K562 (cell line): ENCODE results near the gene PCDHGB2. TPM values are rescaled to one million over a fixed set of nuclear protein-coding genes. Genes with fewer than 3 reads are reported as not detected.

Source experiments
- CAMTA2 ChIP-seq: fragments of 250-450 bp; sonication (Bioruptor Pico); conservative IDR thresholded peaks from 2 replicates; pipeline ENCODE4 v1.5.1; 2022
- ETV1 ChIP-seq: fragments of 450-650 bp; conservative IDR thresholded peaks from 2 replicates; pipeline ENCODE4 v1.6.1; 2016; ENCODE audit warnings: missing genetic modification characterization, control low read depth, low read depth, missing compliant biosample characterization
- FOXK2 ChIP-seq, 2 experiments: fragments of 450-650 bp; IDR thresholded peaks in 1 of 2; conservative IDR thresholded peaks in 1 of 2; 2 replicates each; pipeline ENCODE4 v1.6.1; 2016; ENCODE audit warnings: low read depth in 2 of 2, mild to moderate bottlenecking in 1 of 2
- LEF1 ChIP-seq: fragments of 450-650 bp; IDR thresholded peaks from 2 replicates; pipeline ENCODE4 v1.6.1; 2016; ENCODE audit warnings: mild to moderate bottlenecking
- NFE2 ChIP-seq: IDR thresholded peaks from 2 replicates; pipeline ENCODE4 v1.6.1; 2014; ENCODE audit warnings: antibody characterized with exemption, low read depth
- RBFOX2 ChIP-seq: fragments of 200-400 bp; formaldehyde crosslinking; IDR thresholded peaks from 2 replicates; pipeline ENCODE4 v1.6.1; 2017; ENCODE audit warnings: low read depth, mild to moderate bottlenecking, low read length, moderate library complexity
- SMC3 ChIP-seq: conservative IDR thresholded peaks from 2 replicates; pipeline ENCODE4 v1.6.1; 2011; ENCODE audit warnings: low read depth, low read length, improper control_type of control experiment; ENCODE audit not compliant: insufficient read depth
- TOE1 ChIP-seq, 2 experiments: fragments of 450-650 bp in 1 of 2; sonication (generic) in 1 of 2; formaldehyde crosslinking in 1 of 2; IDR thresholded peaks; 2 replicates each; pipeline versions ENCODE4 v1.7.1 to v1.8.0; 2016 to 2022; ENCODE audit warnings: borderline replicate concordance in 2 of 2, mild to moderate bottlenecking in 2 of 2, antibody characterized with exemption in 1 of 2, inconsistent platforms in 1 of 2, low read depth in 1 of 2, missing genetic modification reagents in 1 of 2, moderate library complexity in 1 of 2
- polyA plus RNA-seq, 8 experiments: library from polyadenylated mRNA; depleted of rRNA in 4 of 8; stranded (reverse) in 5 of 8; unstranded in 3 of 8; fragments of >200 nt; fragmentation: Nextera tagmentation in 2 of 8; fragmentation: Illumina TruSeq in 1 of 8; extraction: Ambion mirVana in 2 of 8; extraction: Trizol in 1 of 8; gene quantifications; 2 replicates each; pipeline versions ENCODE4 v1.2.1 to v1.2.3, GENCODE V29; 2011 to 2014; ENCODE audit warnings: inconsistent platforms in 1 of 8, missing spikeins in 1 of 8
- total RNA-seq, 7 experiments: library from RNA; depleted of rRNA in 6 of 7; stranded (reverse); fragments of >200 nt in 6 of 7; fragmentation: Illumina TruSeq in 2 of 7; extraction: Trizol in 2 of 7; gene quantifications; 2 replicates each; pipeline versions ENCODE4 v1.2.1 to v1.2.3, GENCODE V29; 2011 to 2021; ENCODE audit warnings: low replicate concordance in 1 of 7
- TF ChIP-seq, protein P1 (sequence below), 2 experiments: fragments of 450-650 bp; formaldehyde crosslinking in 1 of 2; IDR thresholded peaks; 2 replicates each; pipeline versions ENCODE4 v1.4.0 to v1.6.1; 2014 to 2020; ENCODE audit warnings: mild to moderate bottlenecking in 2 of 2, borderline replicate concordance in 1 of 2, low read depth in 1 of 2

Gene PCDHGB2
- total and polyA plus RNA-seq, 9 of the 15 experiments (the other 6 are each of a cell fraction or from before 2014, with no cell fraction given): 0.06 to 0.54 (median 0.29) TPM; not detected in 1

- no peak for TF ChIP-seq CAMTA2 (CRISPR knock-in tag)
- TF ChIP-seq ETV1: peak; percentile 40; the same call in 1 of the 2 replicates
- 0 out of 2 replicates have a peak, but pooled peaks have one; percentile 33 for TF ChIP-seq RBFOX2
- 0 out of 2 replicates have a peak, but pooled peaks have one; percentile 35 for TF ChIP-seq TOE1 (IDR thresholded peaks at IDR 0.05; ENCODE audit: borderline replicate concordance)
- TF ChIP-seq TOE1 (CRISPR knock-in tag; IDR thresholded peaks at IDR 0.05; ENCODE audit: borderline replicate concordance, low read depth): no peak
- TF ChIP-seq SMC3: 0 out of 2 replicates have a peak, but pooled peaks have one; percentile 26
- TF ChIP-seq LEF1: no peak
- TF ChIP-seq FOXK2 (conservative IDR thresholded peaks at IDR 0.05 in 1 of 2, IDR thresholded peaks at IDR 0.05 in 1 of 2; ENCODE audit: low read depth in 2 of 2): 0 out of 4 replicates have a peak, but pooled peaks have one; percentile 38 to 53
- TF ChIP-seq, protein P1, sequence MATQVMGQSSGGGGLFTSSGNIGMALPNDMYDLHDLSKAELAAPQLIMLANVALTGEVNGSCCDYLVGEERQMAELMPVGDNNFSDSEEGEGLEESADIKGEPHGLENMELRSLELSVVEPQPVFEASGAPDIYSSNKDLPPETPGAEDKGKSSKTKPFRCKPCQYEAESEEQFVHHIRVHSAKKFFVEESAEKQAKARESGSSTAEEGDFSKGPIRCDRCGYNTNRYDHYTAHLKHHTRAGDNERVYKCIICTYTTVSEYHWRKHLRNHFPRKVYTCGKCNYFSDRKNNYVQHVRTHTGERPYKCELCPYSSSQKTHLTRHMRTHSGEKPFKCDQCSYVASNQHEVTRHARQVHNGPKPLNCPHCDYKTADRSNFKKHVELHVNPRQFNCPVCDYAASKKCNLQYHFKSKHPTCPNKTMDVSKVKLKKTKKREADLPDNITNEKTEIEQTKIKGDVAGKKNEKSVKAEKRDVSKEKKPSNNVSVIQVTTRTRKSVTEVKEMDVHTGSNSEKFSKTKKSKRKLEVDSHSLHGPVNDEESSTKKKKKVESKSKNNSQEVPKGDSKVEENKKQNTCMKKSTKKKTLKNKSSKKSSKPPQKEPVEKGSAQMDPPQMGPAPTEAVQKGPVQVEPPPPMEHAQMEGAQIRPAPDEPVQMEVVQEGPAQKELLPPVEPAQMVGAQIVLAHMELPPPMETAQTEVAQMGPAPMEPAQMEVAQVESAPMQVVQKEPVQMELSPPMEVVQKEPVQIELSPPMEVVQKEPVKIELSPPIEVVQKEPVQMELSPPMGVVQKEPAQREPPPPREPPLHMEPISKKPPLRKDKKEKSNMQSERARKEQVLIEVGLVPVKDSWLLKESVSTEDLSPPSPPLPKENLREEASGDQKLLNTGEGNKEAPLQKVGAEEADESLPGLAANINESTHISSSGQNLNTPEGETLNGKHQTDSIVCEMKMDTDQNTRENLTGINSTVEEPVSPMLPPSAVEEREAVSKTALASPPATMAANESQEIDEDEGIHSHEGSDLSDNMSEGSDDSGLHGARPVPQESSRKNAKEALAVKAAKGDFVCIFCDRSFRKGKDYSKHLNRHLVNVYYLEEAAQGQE (IDR thresholded peaks at IDR 0.05; ENCODE audit: borderline replicate concordance): peak; percentile 40; the same call in 1 of the 2 replicates
- TF ChIP-seq, protein P1 (CRISPR knock-in tag; IDR thresholded peaks at IDR 0.05; ENCODE audit: low read depth): no peak
- peak; percentile 53; the same call in 1 of the 2 replicates for TF ChIP-seq NFE2
These were observed 33.5 kb upstream of the PCDHGB2 start (continued) for GRCh38 chr5:141326088-141326854.
